Suppressor macrophage treated with lipopolysaccharide for 4 hours (primary cell): Measurements from ENCODE around the gene TLR8.
"Not testable (repeated sequence)": the region's sequence is repeated elsewhere in the genome, so short reads cannot be mapped to it uniquely, and the experiment has no call there.

Experiments
- DNase-seq: peaks from one replicate; pipeline ENCODE4 v3.0.0-alpha.2; 2020

Gene TLR8

DNA sequence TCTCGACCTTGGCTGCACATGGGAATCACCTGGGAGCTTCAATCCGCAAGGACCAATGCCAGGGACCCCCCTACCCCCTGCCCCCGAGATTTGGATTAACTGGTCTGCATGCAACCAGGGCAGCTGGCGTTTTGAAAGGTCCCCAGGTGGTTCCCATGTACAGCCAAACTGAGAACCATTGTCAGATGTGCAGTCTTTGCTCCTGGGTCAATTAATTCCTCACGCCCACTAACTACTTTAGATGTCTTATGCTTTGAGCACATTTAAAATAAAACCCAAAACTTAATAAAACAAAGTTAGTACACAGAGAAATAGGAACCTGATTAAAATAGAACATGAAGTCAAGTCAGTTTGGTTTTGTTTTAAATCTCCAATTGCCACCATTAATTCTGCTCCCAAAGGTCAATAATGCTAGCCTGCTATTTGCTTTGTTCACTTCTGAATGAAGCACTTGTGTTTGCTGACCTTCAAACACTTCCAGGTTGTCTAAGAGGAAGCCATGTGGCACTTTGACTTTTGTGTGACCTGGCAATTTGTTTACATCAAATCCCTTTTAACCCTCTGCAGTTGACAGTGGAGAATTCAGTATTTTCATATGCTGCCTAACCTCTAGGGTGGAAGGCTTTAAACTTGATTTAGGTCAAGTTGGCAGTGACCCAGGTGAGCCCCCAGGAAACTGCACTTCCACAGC is 41.3 kb downstream of the TLR8 start:
- no peak for DNase-seq

- DNase-seq = no peak
These were observed 42.1 kb downstream of the TLR8 start for GRCh38 chrX:12948495-12948894.

DNA sequence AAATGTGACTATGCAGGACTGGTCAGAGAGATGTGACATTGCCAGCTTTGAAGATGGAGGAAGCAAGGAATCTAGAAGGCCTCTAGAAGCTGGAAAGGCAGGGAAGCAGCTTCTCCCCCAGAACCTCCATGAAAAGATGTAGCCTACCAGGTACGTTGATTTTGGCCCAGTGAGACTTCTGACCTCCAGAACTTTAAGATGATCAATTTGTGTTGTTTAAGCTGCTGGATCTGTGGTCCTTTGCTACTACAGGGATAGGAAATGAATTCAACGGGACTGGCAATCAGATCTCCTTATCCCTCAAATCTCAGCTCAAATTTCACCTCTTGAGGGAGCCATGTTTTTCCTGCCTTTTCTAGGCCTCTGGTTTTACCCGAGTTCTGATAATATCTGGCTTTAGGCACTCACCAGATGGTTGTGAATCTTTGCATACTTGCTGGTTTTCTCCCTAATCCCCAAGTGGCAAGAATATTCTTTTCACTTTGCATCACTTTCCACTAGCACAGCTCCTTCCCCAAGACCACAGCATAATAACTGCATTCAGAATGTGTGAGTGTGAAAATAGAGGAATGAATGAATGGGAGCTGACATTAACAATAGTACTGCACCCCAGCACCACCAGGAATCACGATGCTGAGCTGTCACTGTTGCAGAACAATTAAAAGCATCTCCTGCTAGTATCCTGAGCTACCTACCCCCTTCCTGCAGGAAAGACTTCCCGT is 42.9 kb downstream of the TLR8 start:
- DNase-seq = no peak

DNA sequence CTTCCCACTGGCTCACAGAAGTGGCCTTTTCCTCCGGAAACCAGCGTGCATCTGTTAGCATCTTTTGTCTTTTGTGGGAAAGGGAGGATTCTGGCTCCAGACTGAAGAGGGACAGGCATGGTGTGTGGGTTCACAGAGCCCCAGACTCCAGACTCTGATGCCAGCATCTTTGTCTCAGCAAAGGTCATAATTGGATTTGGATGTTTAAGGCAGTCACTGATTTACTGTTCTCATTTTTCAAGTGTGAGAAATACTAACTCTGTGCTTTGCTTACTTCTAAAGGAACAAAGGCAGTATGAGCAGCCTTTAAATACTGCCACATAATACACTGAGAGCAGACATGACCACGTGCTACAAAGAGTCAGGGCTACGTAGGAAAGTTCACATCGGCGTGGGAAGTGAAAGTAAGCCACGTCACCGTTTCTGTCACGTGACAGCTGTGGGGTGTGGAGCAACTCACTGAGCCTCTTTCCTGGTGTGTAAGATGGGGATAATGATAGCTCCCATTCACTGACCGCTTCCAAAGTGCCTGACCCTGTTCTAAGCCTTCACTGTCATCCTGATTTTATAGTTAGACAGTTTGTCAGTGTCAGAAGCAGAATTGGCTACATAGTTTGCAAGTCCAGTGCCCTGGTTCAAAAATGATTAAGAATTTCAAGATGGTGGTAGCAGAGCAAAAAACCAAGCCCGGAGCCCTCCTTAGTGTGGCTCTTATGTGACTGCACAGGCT is 43.7 kb downstream of the TLR8 start:
- peak; percentile 95 for DNase-seq

DNA sequence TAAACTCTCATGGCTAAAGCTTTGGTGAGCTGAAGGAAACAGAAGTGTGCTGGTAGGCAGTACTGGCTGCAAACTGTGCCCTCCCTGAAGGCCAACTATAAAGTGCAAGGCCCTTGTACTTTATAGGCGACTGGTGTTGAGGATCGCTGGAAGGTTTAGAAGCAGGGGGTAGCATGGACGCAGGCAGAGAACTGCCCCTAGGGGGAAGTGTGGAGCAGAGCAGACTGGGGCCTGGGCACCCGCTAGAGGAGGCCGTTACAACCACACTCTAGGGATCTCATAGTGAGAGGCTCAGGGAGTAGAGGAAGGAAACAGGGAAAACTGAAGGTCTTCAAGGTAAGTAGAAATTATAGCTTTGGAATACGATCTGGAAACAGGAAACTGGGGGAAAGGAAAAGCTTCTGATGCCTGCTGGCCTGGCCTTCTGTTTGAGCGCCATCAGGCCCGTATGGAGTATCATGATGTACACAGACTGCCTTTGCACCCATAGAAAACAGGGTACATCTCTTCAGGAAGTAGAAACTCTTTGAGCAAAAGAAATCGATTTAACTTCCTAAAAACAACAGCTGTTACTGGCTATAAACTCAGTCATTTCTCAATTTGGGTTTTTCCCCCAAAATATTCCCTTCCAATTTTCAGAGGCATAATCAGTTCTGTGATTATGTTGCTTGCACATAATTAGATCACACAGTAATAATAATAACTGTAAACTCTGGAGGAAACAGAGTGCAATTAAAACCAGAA is 44.6 kb downstream of the TLR8 start:
- DNase-seq = peak; percentile 69

GRCh38 chrX:12951595-12951975 is 45.2 kb downstream of the TLR8 start:
- DNase-seq = no peak

- no peak for DNase-seq
These were observed 47.0 kb downstream of the TLR8 start for GRCh38 chrX:12953420-12953819.

DNA sequence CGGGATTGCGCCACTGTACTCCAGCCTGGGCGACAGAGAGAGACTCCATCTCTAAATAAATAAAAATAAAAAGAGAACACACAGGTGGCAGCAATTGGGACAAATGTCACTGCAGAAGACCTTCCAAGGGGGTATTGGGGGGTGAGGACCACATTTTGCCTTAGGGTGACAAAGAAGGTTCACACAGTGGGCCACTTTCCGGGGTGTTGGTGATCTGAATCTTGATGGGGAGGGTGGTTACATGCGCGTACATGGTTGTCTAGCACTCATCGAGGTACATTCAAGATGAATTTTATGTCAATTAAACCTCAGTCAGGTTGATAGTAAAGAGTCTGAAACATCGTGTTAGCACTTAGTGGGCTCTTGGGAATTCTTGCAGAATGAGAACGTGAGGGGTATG is 48.0 kb downstream of the TLR8 start:
- no peak for DNase-seq

GRCh38 chrX:12954981-12955380 is 48.6 kb downstream of the TLR8 start:
- DNase-seq = no peak

DNA sequence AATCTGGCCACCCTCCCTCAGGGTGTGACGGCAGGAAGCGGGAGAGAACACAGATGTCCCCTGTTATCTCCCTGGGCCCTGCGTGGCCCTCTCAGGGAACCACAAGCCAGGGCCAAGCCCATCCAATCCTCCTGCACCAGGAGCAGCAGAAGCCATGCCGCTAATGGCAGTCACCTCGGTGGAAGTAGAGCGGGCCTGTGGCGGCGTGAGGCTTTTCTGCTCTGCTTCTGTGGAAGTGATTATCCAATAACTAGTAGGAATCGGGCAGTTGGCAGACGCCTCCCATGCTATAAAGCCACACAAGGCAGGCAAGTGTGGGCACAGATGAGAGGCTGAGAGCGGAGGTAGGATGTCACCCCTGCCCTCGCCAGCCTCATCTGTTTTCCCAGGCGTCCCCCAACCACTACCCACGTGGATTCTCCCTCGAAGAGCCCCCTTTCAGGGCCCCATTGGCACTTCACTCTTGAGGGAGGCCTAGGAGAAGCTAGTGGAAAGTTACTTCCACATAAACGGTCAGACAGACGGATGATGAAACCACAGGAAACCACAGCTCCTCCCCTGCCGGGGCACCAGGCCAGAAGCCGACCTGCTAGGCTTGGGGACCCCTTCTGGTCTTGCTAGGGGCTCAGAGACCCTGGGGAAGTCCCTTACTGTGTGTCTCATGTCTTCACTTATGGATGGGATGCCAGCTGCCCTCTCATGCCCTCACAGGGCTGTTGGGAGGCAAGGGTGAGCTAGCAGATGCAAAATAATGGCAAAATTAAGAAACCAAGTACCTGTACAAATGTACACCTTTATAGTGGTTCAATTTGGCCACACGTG is 49.7 kb downstream of the TLR8 start:
- DNase-seq = peak; percentile 77

DNA sequence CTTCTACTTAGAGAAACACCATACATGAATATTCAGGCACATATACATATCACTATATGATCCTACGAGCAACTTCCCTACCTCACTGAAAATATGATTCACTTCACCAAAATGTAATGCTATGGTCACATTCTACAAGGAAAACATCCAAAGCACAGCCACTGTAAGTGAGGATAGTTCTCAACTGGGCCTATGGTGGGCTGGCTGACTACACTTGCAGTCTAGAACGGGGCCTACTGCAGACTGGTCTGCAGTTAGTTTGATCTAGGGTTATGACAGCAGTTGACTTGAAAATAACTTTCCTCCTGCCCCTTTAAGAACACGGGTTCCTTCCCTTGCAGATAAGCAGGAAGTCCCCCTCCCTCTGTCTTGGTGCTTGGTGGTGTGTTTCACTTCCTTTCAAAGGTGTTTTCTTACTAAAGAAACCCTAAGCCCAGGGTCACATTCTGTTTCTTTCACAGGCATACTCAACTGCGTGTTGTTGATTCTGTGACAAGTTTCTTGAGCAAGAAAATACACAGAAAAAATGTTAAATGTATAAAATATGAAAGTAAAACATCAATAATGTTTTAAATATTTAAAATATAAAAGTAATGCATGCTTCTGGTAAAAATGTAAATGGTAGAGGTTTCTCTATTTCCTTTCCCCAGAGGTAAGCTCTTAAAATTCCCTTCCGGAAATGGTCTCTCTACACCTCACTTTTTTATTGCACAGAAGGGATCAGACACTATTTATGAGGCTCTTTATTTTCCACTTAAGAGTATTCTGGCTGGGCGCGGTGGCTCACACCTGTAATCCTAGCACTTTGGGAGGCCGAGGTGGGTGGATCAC is 50.5 kb downstream of the TLR8 start:
- DNase-seq = peak; percentile 67

DNA sequence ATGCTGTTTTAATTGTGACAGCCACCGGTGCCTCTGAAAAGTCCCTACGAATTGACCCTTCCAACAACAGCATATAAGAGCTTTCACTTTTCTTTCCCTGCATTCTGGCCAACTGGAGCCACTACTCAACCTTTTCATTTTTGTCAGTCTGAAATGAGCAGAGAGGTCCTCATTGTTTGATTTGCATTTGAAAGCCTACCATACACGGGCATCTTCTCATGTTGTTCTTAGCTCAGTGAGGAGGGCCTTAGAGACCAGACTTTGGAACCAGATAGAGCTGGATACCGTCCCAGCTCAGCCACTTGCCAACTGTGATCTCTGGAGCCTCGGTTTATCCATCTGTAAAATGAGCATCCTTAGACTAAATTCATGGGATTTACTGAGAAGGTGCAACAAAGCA is 51.6 kb downstream of the TLR8 start:
- no peak for DNase-seq

- DNase-seq = no peak
These were observed 52.0 kb downstream of the TLR8 start for GRCh38 chrX:12958461-12958860.

GRCh38 chrX:12961196-12961718 is 54.8 kb downstream of the TLR8 start:
- DNase-seq = no peak

GRCh38 chrX:12962041-12962504 is 55.7 kb downstream of the TLR8 start:
- no peak for DNase-seq

DNA sequence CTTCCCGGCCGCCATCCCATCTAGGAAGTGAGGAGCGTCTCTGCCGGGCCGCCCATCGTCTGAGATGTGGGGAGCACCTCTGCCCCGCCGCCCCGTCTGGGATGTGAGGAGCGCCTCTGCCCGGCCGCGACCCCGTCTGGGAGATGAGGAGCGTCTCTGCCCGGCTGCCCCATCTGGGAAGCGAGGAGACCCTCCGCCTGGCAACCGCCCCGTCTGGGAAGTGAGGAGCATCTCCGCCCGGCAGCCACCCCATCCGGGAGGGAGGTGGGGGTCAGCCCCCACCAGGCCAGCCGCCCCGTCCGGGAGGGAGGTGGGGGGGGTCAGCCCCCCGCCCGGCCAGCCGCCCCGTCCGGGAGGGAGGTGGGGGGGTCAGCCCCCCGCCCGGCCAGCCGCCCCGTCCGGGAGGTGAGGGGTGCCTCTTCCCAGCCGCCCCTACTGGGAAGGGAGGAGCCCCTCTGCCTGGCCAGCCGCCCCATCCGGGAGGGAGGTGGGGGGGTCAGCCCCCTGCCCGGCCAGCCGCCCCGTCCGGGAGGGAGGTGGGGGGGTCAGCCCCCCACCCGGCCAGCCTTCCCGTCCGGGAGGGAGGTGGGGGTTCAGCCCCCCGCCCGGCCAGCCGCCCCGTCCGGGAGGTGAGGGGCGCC is 56.9 kb downstream of the TLR8 start:
- DNase-seq = not testable (repeated sequence)

DNA sequence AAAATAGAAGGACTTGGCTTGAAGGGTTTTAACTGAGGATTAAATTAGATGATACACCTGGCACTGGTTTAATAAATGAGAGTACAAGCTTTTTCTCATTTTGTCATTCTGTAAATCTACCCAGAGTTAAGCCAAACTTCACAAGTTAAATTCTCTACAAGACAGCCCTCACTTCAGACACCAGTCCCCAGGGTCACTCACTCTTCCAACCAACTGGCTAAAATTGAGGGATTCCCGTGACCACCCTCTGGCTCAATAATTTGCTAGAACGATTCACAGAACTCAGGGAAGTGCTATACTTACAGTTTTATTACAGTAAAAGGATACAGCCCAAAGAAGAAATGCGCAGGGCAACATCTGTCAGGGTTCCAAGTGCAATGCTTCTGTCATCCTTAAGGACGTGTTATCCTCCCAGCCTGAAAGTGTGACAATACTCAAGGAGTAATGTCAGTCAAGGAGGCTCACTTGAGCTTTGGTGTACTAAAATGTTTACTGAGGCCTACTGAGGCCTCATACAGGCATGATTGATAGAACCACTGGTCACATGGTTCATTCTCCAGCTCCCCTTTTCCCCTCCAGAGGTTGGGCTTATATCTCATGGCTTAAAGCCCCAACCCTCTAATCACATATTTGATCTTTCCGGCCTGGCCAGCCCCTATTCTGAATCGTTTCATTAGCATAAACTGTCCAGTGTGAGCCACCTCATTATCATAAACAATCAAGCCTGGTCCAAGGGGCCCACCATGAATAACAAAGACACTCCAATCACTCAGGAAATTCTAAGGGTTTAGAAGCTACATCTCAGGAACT is 58.9 kb downstream of the TLR8 start:
- no peak for DNase-seq

DNA sequence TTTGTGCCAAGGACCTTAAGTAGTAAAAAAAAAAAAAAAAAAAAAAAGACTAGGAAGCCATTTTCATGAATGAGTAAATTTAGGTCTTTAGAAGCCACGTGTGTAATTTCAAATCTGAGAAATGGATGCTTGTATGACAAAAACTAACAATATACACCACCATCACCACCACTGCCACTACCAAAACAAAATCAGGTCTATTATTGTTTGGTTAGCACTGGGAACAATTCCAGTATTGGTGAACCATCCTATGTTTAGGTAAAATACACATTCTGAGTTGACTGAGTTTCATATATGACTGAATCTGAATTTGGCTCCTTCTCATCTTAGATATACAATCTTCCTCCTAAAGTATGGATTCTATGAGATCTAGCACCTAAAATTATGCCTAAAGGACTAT is 59.7 kb downstream of the TLR8 start:
- DNase-seq = no peak

DNA sequence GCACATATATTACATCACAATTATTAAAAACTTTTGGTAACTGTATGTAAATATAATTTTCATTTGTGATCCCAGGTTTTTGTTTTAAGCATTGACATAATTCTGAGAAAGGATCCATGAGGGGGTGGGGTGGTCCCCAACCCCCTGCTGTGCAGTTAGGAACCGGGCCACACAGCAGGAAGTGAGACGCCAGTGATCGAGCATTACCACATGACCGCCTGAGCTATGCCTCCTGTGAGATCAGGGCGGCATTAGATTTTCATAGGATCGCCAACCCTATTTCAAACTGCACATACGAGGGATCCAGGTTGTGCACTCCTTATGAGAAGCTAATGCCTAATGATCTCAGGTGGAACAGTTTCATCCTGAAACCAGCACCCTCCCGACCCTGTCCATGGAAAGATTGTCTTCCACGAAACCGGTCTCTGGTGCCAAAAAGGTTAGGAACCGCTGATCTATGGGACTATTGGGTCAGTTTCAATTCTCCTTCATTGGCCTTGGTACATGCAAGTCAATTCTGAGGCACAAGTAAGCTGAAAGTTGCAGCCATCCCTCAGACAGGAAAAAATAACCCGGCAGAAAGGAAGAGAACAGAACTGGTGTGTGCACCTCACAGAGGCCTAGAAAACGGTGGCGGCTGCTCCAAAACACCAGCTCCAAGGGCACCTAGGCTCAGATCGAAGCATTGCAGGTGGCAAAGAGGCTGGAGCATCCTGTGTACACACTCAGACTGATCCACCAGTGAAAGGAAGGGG is 61.5 kb downstream of the TLR8 start:
- no peak for DNase-seq
